Spinal cord (tissue), 10 donors: ENCODE results near the gene CBFA2T3. TPM values are rescaled to one million over a fixed set of nuclear protein-coding genes. Genes with fewer than 3 reads are reported as not detected.

Experiments
- DNase-seq, 6 donors: peaks; one replicate each; pipeline versions ENCODE4 v3.0.0 to v3.0.0-alpha.2; 2013 to 2015; ENCODE audit warnings: low spot score in 6 of 6, low read depth in 4 of 6
- H3K27ac ChIP-seq: one replicate; pipeline ENCODE4 v1.5.1; 2013; ENCODE audit warnings: low read depth, low read length, control low read depth
- H3K27me3 ChIP-seq: one replicate; pipeline ENCODE4 v1.6.1; 2013; ENCODE audit warnings: low read length; ENCODE audit not compliant: control insufficient read depth, insufficient read depth
- H3K36me3 ChIP-seq: one replicate; pipeline ENCODE4 v1.6.1; 2013; ENCODE audit warnings: low read length; ENCODE audit not compliant: control insufficient read depth, insufficient read depth
- H3K4me1 ChIP-seq: one replicate; pipeline ENCODE4 v1.6.1; 2013; ENCODE audit warnings: low read length; ENCODE audit not compliant: control insufficient read depth, insufficient read depth
- H3K4me3 ChIP-seq: one replicate; pipeline ENCODE4 v1.5.1; 2013; ENCODE audit warnings: low read depth, low read length, control low read depth
- H3K9me3 ChIP-seq: one replicate; pipeline ENCODE4 v1.6.1; 2013; ENCODE audit warnings: low read length; ENCODE audit not compliant: control insufficient read depth, insufficient read depth
- WGBS: methylation state at CpG from one replicate; pipeline ENCODE4 v1.1.5; 2013; ENCODE audit warnings: missing lambda C conversion rate; ENCODE audit not compliant: insufficient coverage; 5-methylcytosine and 5-hydroxymethylcytosine counted together
- polyA plus RNA-seq, 2 donors: library from polyadenylated mRNA; unstranded; fragments of 120-200 nt; gene quantifications; one replicate each; pipeline ENCODE4 v1.2.1, GENCODE V29; 2013; ENCODE audit not compliant: insufficient read length in 2 of 2
- total RNA-seq, 2 donors: library from RNA; depleted of rRNA in 1 of 2; stranded (reverse); fragments of 120-200 nt in 1 of 2; fragments of >200 nt in 1 of 2; gene quantifications; one replicate each; pipeline versions ENCODE4 v1.2.3 to v1.2.4, GENCODE V29; 2013 to 2014
- donor health status: healthy.

The CBFA2T3 gene
- total and polyA plus RNA-seq, 4 donors = 1.2 to 19.5 (median 11.0) TPM

GRCh38 chr16:88911136-88911945, 65.7 kb downstream of the CBFA2T3 start:
- H3K36me3 ChIP-seq = peaks cover 20% of the 10 kb centered on the region
- no peaks in the 10 kb centered on the region for H3K27me3 ChIP-seq
- no peak overlapping the region for H3K27ac ChIP-seq
- 62% methylated on average over 36 of the region's 36 CpGs for WGBS
- H3K4me3 ChIP-seq = no peak overlapping the region
- no peak for DNase-seq
- H3K9me3 ChIP-seq = no peaks in the 10 kb centered on the region
- H3K4me1 ChIP-seq = peaks cover 39% of the 10 kb centered on the region

- Histone ChIP-seq H3K9me3 (no peaks in the 10 kb centered on the region), H3K27me3 (no peaks in the 10 kb centered on the region), H3K4me1 (peaks cover 43% of the 10 kb centered on the region), H3K4me3 (no peak overlapping the region), H3K27ac (no peak overlapping the region), H3K36me3 (peaks cover 20% of the 10 kb centered on the region)
- WGBS = 56% methylated on average over 25 of the region's 26 CpGs
- DNase-seq = peak in 1 of 6 donors; percentile 22
Observed at GRCh38 chr16:88910284-88911135, 66.5 kb downstream of the CBFA2T3 start.

GRCh38 chr16:88909431-88910210, 67.4 kb downstream of the CBFA2T3 start:
- Histone ChIP-seq H3K27ac (no peak overlapping the region), H3K27me3 (no peaks in the 10 kb centered on the region), H3K36me3 (peaks cover 24% of the 10 kb centered on the region), H3K4me3 (no peak overlapping the region), H3K4me1 (peaks cover 41% of the 10 kb centered on the region), H3K9me3 (no peaks in the 10 kb centered on the region)
- DNase-seq = peak in 1 of 6 donors; percentile 44
- 71% methylated on average over 42 of the region's 44 CpGs for WGBS

- WGBS = 84% methylated on average over 17 of the region's 17 CpGs
- no peaks in the 10 kb centered on the region for H3K9me3 ChIP-seq
- H3K27ac ChIP-seq = no peak overlapping the region
- DNase-seq = no peak
- H3K4me1 ChIP-seq = peaks cover 38% of the 10 kb centered on the region
- no peaks in the 10 kb centered on the region for H3K27me3 ChIP-seq
- peaks cover 25% of the 10 kb centered on the region for H3K36me3 ChIP-seq
- H3K4me3 ChIP-seq = no peak overlapping the region
Observed at GRCh38 chr16:88908307-88908706, 68.7 kb downstream of the CBFA2T3 start.

- Histone ChIP-seq H3K4me1 (peaks cover 36% of the 10 kb centered on the region), H3K4me3 (no peak overlapping the region), H3K27ac (no peak overlapping the region), H3K36me3 (peaks cover 27% of the 10 kb centered on the region), H3K27me3 (no peaks in the 10 kb centered on the region), H3K9me3 (no peaks in the 10 kb centered on the region)
- no peak for DNase-seq
- WGBS = 88% methylated on average over 4 of the region's 4 CpGs
Observed at GRCh38 chr16:88907768-88908167, 69.2 kb downstream of the CBFA2T3 start.

- Histone ChIP-seq H3K4me1 (peaks cover 33% of the 10 kb centered on the region), H3K27ac (no peak overlapping the region), H3K9me3 (no peaks in the 10 kb centered on the region), H3K36me3 (peaks cover 32% of the 10 kb centered on the region), H3K27me3 (no peaks in the 10 kb centered on the region), H3K4me3 (no peak overlapping the region)
- no peak for DNase-seq
- WGBS = 88% methylated on average over 21 of the region's 22 CpGs
Observed at GRCh38 chr16:88906535-88907105, 70.4 kb downstream of the CBFA2T3 start.

GRCh38 chr16:88906020-88906419, 71.0 kb downstream of the CBFA2T3 start:
- Histone ChIP-seq H3K27me3 (no peaks in the 10 kb centered on the region), H3K36me3 (peaks cover 38% of the 10 kb centered on the region), H3K4me1 (peaks cover 27% of the 10 kb centered on the region), H3K27ac (no peak overlapping the region), H3K9me3 (no peaks in the 10 kb centered on the region), H3K4me3 (no peak overlapping the region)
- no peak for DNase-seq
- 74% methylated on average over 16 of the region's 16 CpGs for WGBS

- Histone ChIP-seq H3K27ac (no peak overlapping the region), H3K4me3 (no peak overlapping the region), H3K9me3 (no peaks in the 10 kb centered on the region), H3K36me3 (peaks cover 43% of the 10 kb centered on the region), H3K4me1 (peaks cover 23% of the 10 kb centered on the region), H3K27me3 (no peaks in the 10 kb centered on the region)
- 23% methylated on average over 6 of the region's 13 CpGs for WGBS
- no peak for DNase-seq
Observed at GRCh38 chr16:88905563-88905962, 71.4 kb downstream of the CBFA2T3 start.
